MCF 10A (cell line): ENCODE measurements around the gene COTL1. TPM values are rescaled to one million over a fixed set of nuclear protein-coding genes. Genes with fewer than 3 reads are reported as not detected.

Experiments
- BruUV-seq: library from RNA; stranded (reverse); fragments of 400-500 nt; replicated peaks from 2 replicates; lab custom pipeline; 2021; lab: Mats Ljungman, UMichigan
- CTCF ChIA-PET: fragments of 300-600 bp; sonication (Branson Sonifier 250); formaldehyde crosslinking; extraction: SDS; loops from one replicate; lab custom pipeline; 2021; ENCODE audit warnings: antibody characterized with exemption, inconsistent platforms; lab: Yijun Ruan, JAX
- POLR2A ChIA-PET: fragments of 300-600, 350-650 bp; sonication (Branson Sonifier 250); formaldehyde crosslinking; extraction: SDS; loops from one replicate; lab custom pipeline; 2020; ENCODE audit warnings: antibody characterized with exemption, inconsistent platforms; lab: Yijun Ruan, JAX
- DNase-seq: peaks from one replicate; pipeline ENCODE4 v3.0.0-alpha.2; 2018; ENCODE audit not compliant: unreplicated experiment
- H3K27ac Mint-ChIP-seq: one replicate; pipeline ENCODE4 v1.8.0; 2022; ENCODE audit warnings: mild to moderate bottlenecking, low read depth, mixed read lengths; ENCODE audit not compliant: unreplicated experiment
- H3K27me3 Mint-ChIP-seq: one replicate; pipeline ENCODE4 v1.8.0; 2022; ENCODE audit warnings: mixed read lengths; ENCODE audit not compliant: insufficient read depth, unreplicated experiment
- H3K36me3 Mint-ChIP-seq: one replicate; pipeline ENCODE4 v1.8.0; 2022; ENCODE audit warnings: mild to moderate bottlenecking, moderate library complexity, mixed read lengths; ENCODE audit not compliant: insufficient read depth, unreplicated experiment
- H3K4me1 Mint-ChIP-seq: one replicate; pipeline ENCODE4 v1.8.0; 2022; ENCODE audit warnings: mixed read lengths; ENCODE audit not compliant: insufficient read depth, unreplicated experiment
- H3K4me3 Mint-ChIP-seq: one replicate; pipeline ENCODE4 v1.8.0; 2022; ENCODE audit warnings: mild to moderate bottlenecking, moderate library complexity, mixed read lengths; ENCODE audit not compliant: unreplicated experiment
- H3K9me3 Mint-ChIP-seq: one replicate; pipeline ENCODE4 v1.8.0; 2022; ENCODE audit warnings: mixed read lengths; ENCODE audit not compliant: unreplicated experiment
- CTCF ChIP-seq: fragments of 200-600 bp; IDR thresholded peaks from one replicate; pipeline ENCODE4 v1.8.0; 2022; ENCODE audit warnings: antibody characterized with exemption, mild to moderate bottlenecking; ENCODE audit not compliant: unreplicated experiment
- intact Hi-C: fragments of 100-400 bp; cut with micrococcal nuclease; formaldehyde crosslinking; loops from 2 replicates; pipeline ENCODE4 v1.14.1; 2022
- total RNA-seq: library from RNA; stranded (reverse); gene quantifications from 2 replicates; pipeline ENCODE4 v1.2.3, GENCODE V29; 2022

Gene COTL1
- total RNA-seq, 1 experiment from 2014 or later, result 269 TPM

DNA sequence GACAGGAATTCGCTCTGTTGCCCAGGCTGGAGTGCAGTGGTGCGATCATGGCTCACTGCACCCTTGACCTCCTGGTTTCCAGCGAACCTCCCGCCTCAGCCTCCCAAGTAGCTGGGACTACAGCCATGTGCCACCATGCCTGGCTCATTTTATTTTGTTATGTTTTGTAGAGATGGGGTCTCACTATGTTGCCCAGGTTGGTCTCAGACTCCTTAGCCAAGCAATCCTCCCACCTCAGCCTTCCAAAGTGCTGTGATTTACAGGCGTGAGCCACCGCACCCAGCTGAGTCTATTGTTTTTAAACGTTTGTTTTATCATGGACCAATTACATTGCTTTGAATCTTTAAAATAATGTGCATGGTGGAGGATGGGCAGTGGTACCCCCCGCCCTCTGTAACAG lies 28.9 kb downstream of the COTL1 start:
- BruUV-seq, result no TSS peak
- DNase-seq, result no peak
- ChIA-PET POLR2A (no interaction called here), CTCF (no interaction called here)
- intact Hi-C loops, result no loop called here
- no peak overlapping the region for H3K4me3 Mint-ChIP-seq
- H3K27ac Mint-ChIP-seq, result no peak overlapping the region
- H3K27me3 Mint-ChIP-seq, result no peaks in the 10 kb centered on the region
- no peak for TF ChIP-seq CTCF
- H3K9me3 Mint-ChIP-seq, result no peaks in the 10 kb centered on the region
- peaks cover 31% of the 10 kb centered on the region for H3K36me3 Mint-ChIP-seq
- no peaks in the 10 kb centered on the region for H3K4me1 Mint-ChIP-seq

GRCh38 chr16:84585886-84586285 lies 32.0 kb downstream of the COTL1 start:
- H3K36me3 Mint-ChIP-seq, result peaks cover 22% of the 10 kb centered on the region
- no peaks in the 10 kb centered on the region for H3K9me3 Mint-ChIP-seq
- ChIA-PET POLR2A (no interaction called here), CTCF (interaction anchor here (1.0 kb wide), 1 partner anchor 29 kb away, joined by 5 read pairs; no protein-coding TSS in a partner anchor)
- DNase-seq, result no peak
- intact Hi-C loops, result no loop called here
- no TSS peak for BruUV-seq
- no peaks in the 10 kb centered on the region for H3K4me1 Mint-ChIP-seq
- no peak for TF ChIP-seq CTCF
- H3K27me3 Mint-ChIP-seq, result no peaks in the 10 kb centered on the region
- H3K4me3 Mint-ChIP-seq, result no peak overlapping the region
- H3K27ac Mint-ChIP-seq, result no peak overlapping the region

- no peaks in the 10 kb centered on the region for H3K4me1 Mint-ChIP-seq
- TF ChIP-seq CTCF, result no peak
- DNase-seq, result no peak
- no peak overlapping the region for H3K27ac Mint-ChIP-seq
- peaks cover 22% of the 10 kb centered on the region for H3K36me3 Mint-ChIP-seq
- no peaks in the 10 kb centered on the region for H3K9me3 Mint-ChIP-seq
- no peak overlapping the region for H3K4me3 Mint-ChIP-seq
- ChIA-PET POLR2A (interaction anchor here (0.8 kb wide), 1 partner anchor 63 kb away, joined by 4 read pairs; no protein-coding TSS in a partner anchor), CTCF (interaction anchor here (1.0 kb wide), 1 partner anchor 30 kb away, joined by 5 read pairs; no protein-coding TSS in a partner anchor)
- intact Hi-C loops, result no loop called here
- no TSS peak for BruUV-seq
- H3K27me3 Mint-ChIP-seq, result no peaks in the 10 kb centered on the region
Observed at GRCh38 chr16:84585467-84585866, 32.4 kb downstream of the COTL1 start.

DNA sequence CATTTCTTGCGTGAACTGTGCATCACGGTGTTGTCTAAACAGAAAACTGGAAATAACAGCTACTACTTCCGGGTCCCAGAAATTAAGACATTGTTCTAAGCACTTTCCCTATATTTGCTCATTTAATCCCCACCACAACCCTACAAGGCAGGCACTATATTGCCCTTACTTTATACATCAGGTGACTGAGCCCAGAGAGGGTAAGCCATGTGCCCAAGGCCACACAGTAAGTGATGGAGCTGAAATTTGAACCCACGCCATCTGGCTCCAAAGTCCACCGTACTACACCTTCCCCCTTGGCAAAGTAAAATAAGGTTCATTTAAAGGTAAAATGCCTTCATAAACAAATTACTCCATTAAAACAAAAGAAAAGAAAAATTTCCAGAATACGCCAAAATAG lies 33.2 kb downstream of the COTL1 start:
- intact Hi-C loops, result no loop called here
- Mint-ChIP-seq H3K9me3 (no peaks in the 10 kb centered on the region), H3K4me3 (no peak overlapping the region), H3K27ac (no peak overlapping the region), H3K27me3 (no peaks in the 10 kb centered on the region), H3K4me1 (no peaks in the 10 kb centered on the region), H3K36me3 (peaks cover 22% of the 10 kb centered on the region)
- no TSS peak for BruUV-seq
- no peak for DNase-seq
- TF ChIP-seq CTCF, result no peak
- POLR2A ChIA-PET, result interaction anchor here (0.8 kb wide), 1 partner anchor 62 kb away, joined by 4 read pairs; no protein-coding TSS in a partner anchor
- CTCF ChIA-PET, result interaction anchor here (0.7 kb wide), 1 partner anchor 141 kb away, joined by 3 read pairs; no protein-coding TSS in a partner anchor
